Activated T-cell treated with anti-CD3 and anti-CD28 coated beads, Interleukin-2, amount 50 U/mL, for 24 hours (primary cell): ENCODE results near the gene HNRNPR.

Experiments
- DNase-seq: peaks from one replicate; pipeline ENCODE4 v3.0.0-alpha.2; 2020
- H3K27ac Mint-ChIP-seq: 2 replicates; pipeline ENCODE4 v1.8.0; 2020; ENCODE audit warnings: mild to moderate bottlenecking, mixed read lengths
- H3K27me3 Mint-ChIP-seq: 2 replicates; pipeline ENCODE4 v1.8.0; 2020; ENCODE audit warnings: mixed read lengths
- H3K36me3 Mint-ChIP-seq: 2 replicates; pipeline ENCODE4 v1.8.0; 2020; ENCODE audit warnings: low read depth, mixed read lengths
- H3K4me1 Mint-ChIP-seq: 2 replicates; pipeline ENCODE4 v1.8.0; 2020; ENCODE audit warnings: low read depth, mixed read lengths
- H3K4me3 Mint-ChIP-seq: 2 replicates; pipeline ENCODE4 v1.8.0; 2020; ENCODE audit warnings: mild to moderate bottlenecking, moderate library complexity, mixed read lengths
- H3K9me3 Mint-ChIP-seq: 2 replicates; pipeline ENCODE4 v1.8.0; 2020; ENCODE audit warnings: mixed read lengths

The HNRNPR gene

DNA sequence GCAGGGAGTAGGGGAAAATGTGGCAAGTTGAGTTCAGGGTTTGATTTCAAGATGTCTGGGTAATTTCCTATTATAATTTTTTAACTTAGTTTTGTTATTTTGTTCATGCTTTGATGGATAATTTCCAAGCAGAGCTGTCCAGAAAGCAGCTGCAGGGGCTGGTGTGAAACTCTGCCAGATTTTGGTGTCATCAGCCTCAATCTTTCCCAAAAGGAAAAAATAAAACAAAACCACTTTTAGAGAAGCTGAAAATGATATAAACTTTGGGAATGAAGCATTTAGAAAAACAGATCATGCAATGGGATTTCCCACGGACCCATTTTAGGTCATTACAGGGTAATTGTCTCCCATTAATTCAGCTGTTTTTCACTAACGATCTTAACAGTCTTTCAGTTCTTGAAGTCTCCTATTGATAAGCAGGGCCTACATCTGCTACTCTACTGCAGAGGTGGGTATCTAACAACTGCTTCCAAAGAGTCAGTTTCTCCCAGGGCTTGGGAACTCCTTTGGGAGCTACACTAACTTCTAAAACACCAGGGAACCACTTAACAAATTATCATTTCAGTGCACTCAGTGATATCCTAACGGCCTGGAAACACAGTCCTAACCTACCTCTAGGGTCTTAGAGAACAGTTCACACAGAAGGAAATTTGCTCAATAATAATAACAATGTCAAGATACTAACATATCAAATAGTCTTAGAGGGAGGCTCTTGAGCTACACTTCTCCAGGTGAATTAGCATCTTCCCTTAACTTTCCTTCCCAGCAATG, 13.2 kb upstream of the HNRNPR start:
- Mint-ChIP-seq H3K4me3 (no peak overlapping the region), H3K9me3 (peaks cover 36% of the 10 kb centered on the region), H3K36me3 (peaks cover 34% of the 10 kb centered on the region), H3K4me1 (peaks cover 5% of the 10 kb centered on the region), H3K27ac (no peak overlapping the region), H3K27me3 (no peaks in the 10 kb centered on the region)
- no peak for DNase-seq

DNA sequence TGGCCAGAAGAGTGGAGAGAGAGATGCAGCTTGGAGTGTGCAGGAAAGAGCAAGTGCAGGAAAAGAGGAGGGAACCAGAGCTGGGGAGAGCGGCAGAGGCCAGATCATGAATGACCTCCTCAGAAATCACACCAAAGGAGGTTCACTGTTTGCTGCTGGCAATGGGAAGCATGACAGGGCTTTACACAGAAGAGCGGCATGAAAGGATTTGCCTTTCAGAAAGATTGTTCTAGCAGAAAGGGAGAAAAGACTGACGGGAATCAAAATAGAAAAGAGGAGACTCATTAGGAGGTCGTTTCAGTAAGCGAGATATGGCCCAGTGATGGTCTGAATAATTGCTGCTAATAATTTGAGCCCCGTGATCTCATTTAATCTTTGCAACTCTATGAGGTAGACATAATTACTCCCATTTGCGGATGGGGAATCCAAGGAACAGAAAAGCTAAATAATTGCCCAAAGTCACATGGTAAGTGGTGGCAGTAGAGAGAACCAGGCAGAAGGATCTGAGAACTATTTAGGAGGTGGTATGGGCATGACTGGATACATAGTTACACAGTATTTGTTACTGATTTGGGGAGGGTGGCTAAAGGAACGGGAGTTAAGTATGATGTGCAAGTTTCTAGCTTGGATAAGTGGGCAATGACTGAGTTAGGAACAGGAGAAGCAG, 12.5 kb upstream of the HNRNPR start:
- peaks cover 27% of the 10 kb centered on the region for H3K36me3 Mint-ChIP-seq
- H3K27ac Mint-ChIP-seq, result no peak overlapping the region
- H3K4me3 Mint-ChIP-seq, result no peak overlapping the region
- peaks cover 5% of the 10 kb centered on the region for H3K4me1 Mint-ChIP-seq
- no peaks in the 10 kb centered on the region for H3K27me3 Mint-ChIP-seq
- peaks cover 31% of the 10 kb centered on the region for H3K9me3 Mint-ChIP-seq
- no peak for DNase-seq

DNA sequence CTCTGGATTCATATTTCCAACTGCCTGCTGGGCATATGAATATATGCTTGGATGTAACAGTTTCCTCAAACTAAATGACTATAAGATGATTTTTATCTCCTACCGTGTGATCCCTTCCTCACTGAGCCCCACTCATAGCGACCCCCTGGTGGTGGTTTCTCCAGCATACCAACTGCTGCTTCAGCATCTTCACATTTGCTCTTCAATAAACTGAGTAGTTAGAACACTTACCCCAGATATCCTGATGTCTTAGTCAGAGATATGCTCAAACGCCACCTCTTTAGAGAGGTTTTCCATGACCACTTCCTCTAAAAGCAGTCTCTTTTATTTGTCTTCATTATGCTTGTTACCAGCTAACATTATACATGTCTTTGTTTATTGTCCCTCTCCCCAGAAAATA, 10.2 kb upstream of the HNRNPR start:
- peaks cover 5% of the 10 kb centered on the region for H3K4me1 Mint-ChIP-seq
- H3K9me3 Mint-ChIP-seq, result peaks cover 8% of the 10 kb centered on the region
- DNase-seq, result no peak

DNA sequence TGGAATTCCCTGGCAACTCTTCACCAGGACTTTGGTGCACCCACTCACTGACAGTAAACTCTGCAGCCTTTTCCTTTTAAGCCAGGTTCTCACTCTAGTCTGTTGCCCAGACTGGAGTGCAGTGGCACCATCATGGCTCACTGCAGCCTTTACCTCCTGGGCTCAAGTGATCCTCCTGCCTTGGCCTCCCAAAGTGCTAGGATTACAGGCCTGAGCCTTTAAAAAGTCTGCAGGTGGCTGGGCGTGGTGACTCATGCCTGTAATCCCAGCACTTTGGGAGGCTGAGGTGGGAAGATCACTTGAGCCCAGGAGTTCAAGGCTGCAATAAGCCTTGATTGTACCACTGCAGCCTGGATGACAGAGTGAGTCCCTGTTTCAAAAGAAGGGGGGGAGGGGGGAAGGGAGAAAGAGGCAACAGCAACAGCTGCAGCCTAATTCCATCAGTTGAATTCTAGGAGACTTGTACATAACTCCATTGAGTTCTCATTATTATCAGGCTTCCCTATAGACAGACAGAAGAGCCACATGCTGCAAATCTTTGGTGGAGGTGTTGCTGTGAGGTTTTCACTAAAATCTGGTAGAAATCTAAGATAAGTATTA, 8.1 kb upstream of the HNRNPR start:
- Mint-ChIP-seq H3K4me1 (peaks cover 5% of the 10 kb centered on the region), H3K27ac (no peak overlapping the region), H3K9me3 (no peaks in the 10 kb centered on the region), H3K27me3 (no peaks in the 10 kb centered on the region), H3K36me3 (no peaks in the 10 kb centered on the region), H3K4me3 (no peak overlapping the region)
- DNase-seq, result no peak

More for the DNA sequence above, 10.2 kb upstream of the HNRNPR start:
- Mint-ChIP-seq H3K27me3 (no peaks in the 10 kb centered on the region), H3K4me3 (no peak overlapping the region), H3K36me3 (peaks cover 4% of the 10 kb centered on the region), H3K27ac (no peak overlapping the region)

DNA sequence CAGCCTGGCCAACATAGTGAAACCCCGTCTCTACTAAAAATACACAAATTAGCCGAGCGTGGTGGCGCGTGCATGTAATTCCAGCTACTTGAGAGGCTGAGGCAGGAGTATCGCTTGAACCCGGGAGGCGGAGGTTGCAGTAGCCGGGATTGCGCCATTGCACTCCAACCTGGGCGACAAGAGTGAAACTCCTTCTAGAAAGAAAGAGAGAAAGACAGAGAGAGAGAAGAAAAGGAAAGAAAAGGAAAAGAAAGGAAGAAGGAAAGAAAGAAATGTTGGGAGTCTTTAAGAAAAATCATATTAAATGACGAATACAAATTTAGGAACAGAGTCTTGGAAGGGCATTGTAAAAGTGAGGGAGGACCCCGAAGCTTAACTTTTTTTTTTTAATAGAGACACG, 1.8 kb upstream of the HNRNPR start:
- Mint-ChIP-seq H3K9me3 (no peaks in the 10 kb centered on the region), H3K36me3 (peaks cover 28% of the 10 kb centered on the region), H3K4me3 (peak overlapping the region; percentile 3), H3K27ac (no peak overlapping the region), H3K27me3 (no peaks in the 10 kb centered on the region), H3K4me1 (peaks cover 26% of the 10 kb centered on the region)
- DNase-seq, result no peak

DNA sequence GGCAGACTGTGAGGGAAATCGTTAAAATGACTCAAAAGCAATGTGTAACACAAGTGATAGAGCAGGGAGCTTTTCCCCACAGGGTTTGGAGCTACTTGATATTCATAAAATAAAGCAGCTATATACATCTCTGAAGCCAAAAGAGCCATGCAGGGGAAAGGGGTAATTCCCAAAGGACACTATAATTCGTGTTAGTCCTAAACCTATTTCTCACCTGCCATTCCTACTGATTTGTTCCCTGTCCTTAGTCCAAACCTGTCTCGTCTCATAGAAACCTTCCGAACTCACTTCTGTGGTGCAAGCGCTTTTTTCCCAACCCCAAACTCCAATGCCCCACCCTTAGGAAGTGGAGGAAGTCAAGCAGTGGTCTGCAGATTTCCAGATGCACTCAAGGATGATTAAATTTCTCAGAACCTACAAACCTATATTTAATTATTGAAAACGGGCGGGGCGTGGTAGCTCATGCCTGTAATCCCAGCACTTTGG, 946 bp upstream of the HNRNPR start:
- no peak for DNase-seq
- no peaks in the 10 kb centered on the region for H3K27me3 Mint-ChIP-seq
- H3K36me3 Mint-ChIP-seq, result peaks cover 37% of the 10 kb centered on the region
- peaks cover 35% of the 10 kb centered on the region for H3K4me1 Mint-ChIP-seq
- peak overlapping the region; percentile 94 for H3K27ac Mint-ChIP-seq
- no peaks in the 10 kb centered on the region for H3K9me3 Mint-ChIP-seq
- H3K4me3 Mint-ChIP-seq, result peak overlapping the region; percentile 83

DNA sequence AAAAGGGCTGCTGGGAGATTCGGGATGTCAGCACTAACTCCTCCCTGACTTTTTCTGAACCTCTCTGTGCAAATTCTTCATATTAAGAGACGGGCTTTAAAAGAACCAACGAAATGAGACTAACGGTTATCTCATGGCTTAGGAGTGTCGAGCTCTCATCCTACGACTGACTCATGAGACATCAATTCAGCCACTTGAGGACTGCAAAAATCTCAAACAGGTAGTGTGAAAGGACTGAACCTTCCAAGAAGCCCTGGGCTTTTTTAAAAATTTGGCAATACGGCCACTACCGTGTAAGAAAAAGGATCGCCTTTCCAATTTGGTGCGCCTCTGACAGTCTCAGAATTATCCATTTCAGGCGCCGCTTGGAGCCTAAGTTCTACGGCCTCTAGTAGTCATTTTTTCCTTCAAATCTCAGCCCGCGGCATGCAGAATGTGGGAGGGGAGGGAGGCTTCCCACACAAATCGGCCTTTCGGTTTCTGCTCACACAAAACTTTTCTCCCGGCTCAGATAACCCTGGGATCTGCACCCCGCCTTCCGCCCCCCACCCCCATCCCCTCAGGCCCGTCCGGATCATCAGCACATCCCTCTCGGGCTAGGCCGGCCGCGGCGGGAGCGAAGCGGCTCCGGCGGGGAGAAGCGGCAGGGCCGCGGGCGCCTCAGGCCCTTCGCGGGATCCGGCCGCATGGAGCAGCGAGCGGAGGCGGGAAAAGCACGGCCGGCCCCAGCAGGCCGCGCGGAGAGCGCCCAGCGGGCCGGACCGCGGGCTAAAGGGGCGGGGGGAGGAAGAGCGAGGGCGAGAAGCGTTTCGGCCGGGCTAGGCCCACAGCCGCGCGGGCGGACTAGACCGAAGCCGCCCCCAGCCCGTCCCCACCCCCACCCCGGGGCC, 618 bp downstream of the HNRNPR start:
- Mint-ChIP-seq H3K36me3 (peaks cover 51% of the 10 kb centered on the region), H3K4me1 (peaks cover 50% of the 10 kb centered on the region), H3K9me3 (no peaks in the 10 kb centered on the region), H3K27ac (peak overlapping the region; percentile 98), H3K27me3 (no peaks in the 10 kb centered on the region), H3K4me3 (peak overlapping the region; percentile 83)
- DNase-seq, result peak; percentile 80

DNA sequence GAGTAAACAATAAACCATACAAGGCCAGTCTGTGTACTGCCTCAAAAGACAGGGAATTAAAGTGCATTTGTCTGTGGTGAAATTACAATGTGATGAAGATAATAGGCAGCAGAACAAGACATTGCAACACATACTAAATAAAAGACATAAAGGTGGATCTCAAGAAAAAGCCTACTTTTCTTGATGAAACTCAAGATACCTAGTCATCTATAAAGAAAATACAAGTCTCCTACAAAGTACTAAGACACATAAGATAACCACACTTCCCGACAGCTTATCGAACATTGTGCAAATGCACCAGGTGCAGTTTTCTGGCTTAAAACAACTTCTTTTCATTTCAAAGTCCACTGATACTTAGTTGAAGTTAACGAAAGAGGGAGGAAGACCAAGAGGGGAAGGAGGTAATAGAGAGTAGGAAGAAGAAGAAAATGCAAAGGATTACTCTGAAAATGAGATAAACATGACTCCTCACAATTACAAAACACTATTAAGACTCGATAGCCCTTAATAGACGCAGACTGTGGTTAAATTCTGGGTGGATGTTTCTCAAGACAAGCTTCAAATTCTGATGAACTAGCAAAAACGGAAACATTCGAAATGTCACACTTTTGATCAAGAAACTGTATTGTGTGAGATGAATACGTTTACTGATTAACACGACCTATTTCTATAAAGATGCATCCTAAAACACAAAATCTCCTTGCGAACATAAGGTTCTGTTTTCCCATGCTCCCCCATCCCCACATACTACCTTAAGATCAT, 2.0 kb downstream of the HNRNPR start:
- H3K27ac Mint-ChIP-seq, result peak overlapping the region; percentile 98
- no peak for DNase-seq
- no peaks in the 10 kb centered on the region for H3K27me3 Mint-ChIP-seq
- peak overlapping the region; percentile 83 for H3K4me3 Mint-ChIP-seq
- H3K4me1 Mint-ChIP-seq, result peaks cover 60% of the 10 kb centered on the region
- H3K36me3 Mint-ChIP-seq, result peaks cover 65% of the 10 kb centered on the region
- H3K9me3 Mint-ChIP-seq, result no peaks in the 10 kb centered on the region

DNA sequence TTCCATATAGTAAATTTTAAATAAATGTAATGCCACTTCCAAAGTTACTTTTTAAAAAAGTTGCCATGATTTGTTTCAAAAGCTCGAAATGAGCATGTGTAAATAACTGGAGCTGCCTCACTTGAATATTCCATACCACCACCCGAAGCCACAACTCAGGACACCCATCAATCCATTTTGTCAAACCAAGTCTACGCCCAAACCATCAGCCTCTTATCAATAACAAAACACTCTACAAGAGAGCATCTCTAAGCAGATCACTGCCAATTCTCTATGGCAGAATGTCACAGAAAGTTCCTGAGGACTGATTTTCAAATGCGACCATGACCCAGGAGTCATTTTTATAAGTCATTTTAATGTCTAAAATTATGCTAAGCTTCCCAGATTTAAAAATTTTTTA, 4.5 kb downstream of the HNRNPR start:
- Mint-ChIP-seq H3K27ac (peak overlapping the region; percentile 53), H3K36me3 (peaks cover 83% of the 10 kb centered on the region), H3K9me3 (no peaks in the 10 kb centered on the region), H3K4me1 (peaks cover 62% of the 10 kb centered on the region), H3K27me3 (no peaks in the 10 kb centered on the region), H3K4me3 (peak overlapping the region; percentile 83)
- no peak for DNase-seq

DNA sequence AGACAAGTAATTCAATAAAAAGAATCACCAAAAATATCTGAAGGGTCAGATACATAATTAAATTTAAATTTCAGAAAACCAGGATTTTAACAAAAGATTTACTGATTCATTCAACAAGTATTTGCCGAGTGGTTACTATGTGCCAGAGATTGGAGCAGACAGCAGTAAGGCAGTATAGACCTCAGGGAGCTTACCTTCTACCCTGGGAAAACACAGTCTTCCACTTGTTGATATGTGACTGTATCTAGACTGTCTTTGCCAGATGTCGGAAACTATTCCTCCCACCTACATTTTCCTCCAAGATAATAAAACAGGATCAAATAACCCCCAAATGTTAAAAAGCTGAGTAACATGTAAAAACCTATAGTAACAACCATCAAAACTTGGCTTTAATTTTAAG, 6.2 kb downstream of the HNRNPR start:
- H3K27ac Mint-ChIP-seq, result peak overlapping the region; percentile 48
- H3K9me3 Mint-ChIP-seq, result no peaks in the 10 kb centered on the region
- no peak overlapping the region for H3K4me3 Mint-ChIP-seq
- H3K27me3 Mint-ChIP-seq, result no peaks in the 10 kb centered on the region
- H3K36me3 Mint-ChIP-seq, result peaks cover 93% of the 10 kb centered on the region
- H3K4me1 Mint-ChIP-seq, result peaks cover 64% of the 10 kb centered on the region
- DNase-seq, result no peak

DNA sequence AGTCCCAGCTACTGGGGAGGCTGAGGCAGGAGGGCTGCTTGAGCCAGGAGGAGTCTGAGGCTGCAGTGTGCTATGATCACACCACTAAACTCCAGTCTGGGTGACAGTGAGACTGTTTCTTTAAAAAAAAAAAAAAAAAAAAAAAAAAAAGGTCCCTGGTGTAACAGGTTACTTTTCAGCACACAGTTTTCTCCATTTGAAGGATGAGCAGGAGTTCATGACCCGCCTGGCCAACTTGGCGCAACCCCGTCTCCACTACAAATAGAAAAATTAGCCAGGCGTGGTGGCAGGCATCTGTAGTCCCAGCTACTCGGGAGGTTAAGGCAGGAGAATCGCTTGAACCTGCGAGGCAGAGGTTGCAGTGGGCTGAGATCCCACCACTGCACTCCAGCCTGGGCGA, 12.4 kb downstream of the HNRNPR start:
- H3K9me3 Mint-ChIP-seq, result no peaks in the 10 kb centered on the region
- peaks cover 92% of the 10 kb centered on the region for H3K36me3 Mint-ChIP-seq
- no peaks in the 10 kb centered on the region for H3K27me3 Mint-ChIP-seq
- H3K4me3 Mint-ChIP-seq, result no peak overlapping the region
- no peak overlapping the region for H3K27ac Mint-ChIP-seq
- no peak for DNase-seq
- H3K4me1 Mint-ChIP-seq, result peaks cover 50% of the 10 kb centered on the region

DNA sequence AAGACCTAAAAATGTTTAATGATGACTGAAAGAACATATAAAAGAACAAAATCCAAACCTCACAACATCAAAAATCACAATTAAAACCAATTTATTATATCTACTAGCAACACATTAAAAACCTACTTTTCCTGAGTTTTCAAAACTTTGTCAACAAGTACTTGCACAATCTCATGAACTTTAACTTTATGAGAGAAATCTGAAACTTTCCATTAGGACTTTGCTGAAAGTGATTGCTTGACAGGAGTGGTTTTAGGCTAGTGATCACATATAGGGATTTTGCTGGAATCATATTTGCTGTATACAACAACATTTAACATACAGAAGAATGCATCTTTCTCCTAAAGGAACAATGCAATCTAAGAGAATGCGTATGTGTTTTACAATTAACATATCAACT, 13.2 kb downstream of the HNRNPR start:
- Mint-ChIP-seq H3K36me3 (peaks cover 93% of the 10 kb centered on the region), H3K27ac (peak overlapping the region; percentile 64), H3K9me3 (no peaks in the 10 kb centered on the region), H3K4me3 (no peak overlapping the region), H3K4me1 (peaks cover 54% of the 10 kb centered on the region), H3K27me3 (no peaks in the 10 kb centered on the region)
- DNase-seq, result no peak

DNA sequence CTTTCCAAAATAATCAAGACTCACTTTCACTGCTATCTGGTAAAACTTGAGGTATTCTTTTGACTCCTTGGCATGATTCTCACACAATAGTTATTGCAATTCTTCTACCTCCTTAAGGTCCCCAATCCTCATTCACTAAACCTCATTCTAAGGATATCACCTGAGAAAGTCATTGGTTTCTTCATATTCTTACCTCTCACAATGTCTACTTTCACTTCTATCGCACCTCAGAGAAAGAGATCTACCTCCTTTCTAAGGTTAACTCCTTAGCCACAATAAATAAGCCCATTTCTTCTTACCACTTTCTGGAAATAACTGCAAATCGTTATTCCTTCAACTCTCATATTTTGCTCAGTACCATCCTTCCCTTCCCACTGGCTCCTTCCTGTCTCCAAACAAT, 18.7 kb downstream of the HNRNPR start:
- Mint-ChIP-seq H3K4me3 (no peak overlapping the region), H3K9me3 (no peaks in the 10 kb centered on the region), H3K36me3 (peaks cover 85% of the 10 kb centered on the region), H3K4me1 (peaks cover 52% of the 10 kb centered on the region), H3K27ac (peak overlapping the region; percentile 2), H3K27me3 (no peaks in the 10 kb centered on the region)
- no peak for DNase-seq

DNA sequence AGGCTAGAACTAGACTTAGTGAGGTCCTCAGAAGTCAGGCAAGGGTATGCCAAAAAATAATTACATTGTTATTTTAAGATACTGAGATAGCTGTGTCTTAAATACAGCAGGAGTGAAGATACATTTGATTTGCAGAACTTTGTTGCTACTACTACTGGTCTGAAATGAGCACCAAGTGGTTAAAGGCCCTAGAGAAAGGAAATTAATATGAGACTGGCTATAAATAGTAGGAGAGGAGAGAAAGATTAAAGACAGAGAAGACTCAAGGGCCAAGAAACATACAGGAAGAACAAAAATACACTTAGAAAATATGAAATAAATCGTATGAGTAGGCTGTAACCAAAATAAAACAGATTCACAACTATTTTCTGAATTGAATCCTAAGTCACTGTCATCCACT, 21.3 kb downstream of the HNRNPR start:
- Mint-ChIP-seq H3K9me3 (no peaks in the 10 kb centered on the region), H3K36me3 (peaks cover 84% of the 10 kb centered on the region), H3K27me3 (no peaks in the 10 kb centered on the region), H3K27ac (peak overlapping the region; percentile 9), H3K4me3 (no peak overlapping the region), H3K4me1 (peaks cover 32% of the 10 kb centered on the region)
- no peak for DNase-seq
